ENCODE data around the gene SLBP.

Gene SLBP

DNA sequence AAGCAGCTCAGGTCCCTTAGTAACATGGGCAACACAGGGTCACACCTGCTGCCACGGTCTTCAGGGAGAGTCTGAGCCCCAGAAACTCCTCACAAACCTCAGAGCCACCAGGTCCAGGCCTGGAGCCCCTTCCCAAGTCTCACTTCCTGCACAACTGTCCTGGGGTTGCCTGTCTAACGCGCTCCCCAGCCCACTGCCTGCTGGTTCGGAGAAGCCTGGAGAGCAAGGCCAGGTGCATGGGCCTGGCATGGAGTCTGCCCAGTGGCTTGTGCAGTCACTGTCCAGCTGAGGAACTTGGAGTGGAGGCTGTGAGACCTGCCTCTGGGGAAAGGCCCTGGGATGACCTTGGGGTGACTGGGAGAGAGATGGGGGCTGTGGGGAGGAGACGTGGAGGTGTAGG is 56.0 kb downstream of the SLBP start:
- no peak overlapping the region for H3K27ac ChIP-seq
- TF ChIP-seq ZFX (IDR thresholded peaks at IDR 0.05) = no peak
- TF ChIP-seq, protein P1, sequence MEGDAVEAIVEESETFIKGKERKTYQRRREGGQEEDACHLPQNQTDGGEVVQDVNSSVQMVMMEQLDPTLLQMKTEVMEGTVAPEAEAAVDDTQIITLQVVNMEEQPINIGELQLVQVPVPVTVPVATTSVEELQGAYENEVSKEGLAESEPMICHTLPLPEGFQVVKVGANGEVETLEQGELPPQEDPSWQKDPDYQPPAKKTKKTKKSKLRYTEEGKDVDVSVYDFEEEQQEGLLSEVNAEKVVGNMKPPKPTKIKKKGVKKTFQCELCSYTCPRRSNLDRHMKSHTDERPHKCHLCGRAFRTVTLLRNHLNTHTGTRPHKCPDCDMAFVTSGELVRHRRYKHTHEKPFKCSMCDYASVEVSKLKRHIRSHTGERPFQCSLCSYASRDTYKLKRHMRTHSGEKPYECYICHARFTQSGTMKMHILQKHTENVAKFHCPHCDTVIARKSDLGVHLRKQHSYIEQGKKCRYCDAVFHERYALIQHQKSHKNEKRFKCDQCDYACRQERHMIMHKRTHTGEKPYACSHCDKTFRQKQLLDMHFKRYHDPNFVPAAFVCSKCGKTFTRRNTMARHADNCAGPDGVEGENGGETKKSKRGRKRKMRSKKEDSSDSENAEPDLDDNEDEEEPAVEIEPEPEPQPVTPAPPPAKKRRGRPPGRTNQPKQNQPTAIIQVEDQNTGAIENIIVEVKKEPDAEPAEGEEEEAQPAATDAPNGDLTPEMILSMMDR (conservative IDR thresholded peaks at IDR 0.05) = no peak

DNA sequence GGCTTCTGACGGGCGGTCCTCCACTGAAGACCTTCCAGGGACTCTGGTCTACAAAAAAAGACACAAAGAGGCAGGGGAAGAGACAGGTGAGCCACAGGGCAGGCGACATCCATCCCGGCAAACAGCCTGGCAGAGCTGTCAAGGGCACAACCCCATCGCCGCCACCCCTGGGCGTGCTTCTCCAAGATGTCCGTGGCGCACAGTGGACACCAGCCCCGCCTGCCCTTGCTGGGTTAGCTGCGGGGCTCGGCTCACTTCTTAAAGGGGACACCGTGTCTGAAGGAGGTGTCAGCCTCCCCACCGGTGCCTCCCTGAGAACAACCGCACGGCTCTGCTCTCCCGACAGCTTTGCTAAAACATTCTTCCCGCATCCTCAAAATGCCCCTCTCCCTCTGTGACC is 56.4 kb downstream of the SLBP start:
- TF ChIP-seq, protein P1 (conservative IDR thresholded peaks at IDR 0.05) = no peak
- TF ChIP-seq ZFX (IDR thresholded peaks at IDR 0.05) = no peak

DNA sequence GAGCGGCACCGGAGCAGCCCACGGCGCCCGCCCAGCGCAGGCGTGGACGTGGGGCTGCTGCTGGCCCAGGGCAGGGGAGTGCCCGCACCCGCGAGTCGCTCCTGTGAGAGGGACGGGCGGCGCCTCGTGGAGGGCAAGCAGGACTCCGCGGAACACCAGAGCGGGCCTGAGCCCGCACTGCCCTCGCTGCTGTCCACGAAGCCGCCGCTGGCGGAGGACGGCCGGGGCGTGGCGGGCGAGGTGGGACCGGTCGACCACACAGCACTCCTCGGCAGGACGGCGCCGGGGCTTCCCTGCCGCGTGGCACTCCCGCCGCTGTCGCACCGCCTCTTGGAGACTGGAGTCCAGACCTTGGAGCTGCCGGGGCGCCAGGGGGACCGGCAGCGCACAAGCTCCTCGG is 57.0 kb downstream of the SLBP start:
- TF ChIP-seq, protein P1 (conservative IDR thresholded peaks at IDR 0.05) = no peak
- TF ChIP-seq ZFX (IDR thresholded peaks at IDR 0.05) = no peak
- no peak overlapping the region for H3K27ac ChIP-seq

More for the DNA sequence above, 56.4 kb downstream of the SLBP start:
- no peak overlapping the region for H3K27ac ChIP-seq

DNA sequence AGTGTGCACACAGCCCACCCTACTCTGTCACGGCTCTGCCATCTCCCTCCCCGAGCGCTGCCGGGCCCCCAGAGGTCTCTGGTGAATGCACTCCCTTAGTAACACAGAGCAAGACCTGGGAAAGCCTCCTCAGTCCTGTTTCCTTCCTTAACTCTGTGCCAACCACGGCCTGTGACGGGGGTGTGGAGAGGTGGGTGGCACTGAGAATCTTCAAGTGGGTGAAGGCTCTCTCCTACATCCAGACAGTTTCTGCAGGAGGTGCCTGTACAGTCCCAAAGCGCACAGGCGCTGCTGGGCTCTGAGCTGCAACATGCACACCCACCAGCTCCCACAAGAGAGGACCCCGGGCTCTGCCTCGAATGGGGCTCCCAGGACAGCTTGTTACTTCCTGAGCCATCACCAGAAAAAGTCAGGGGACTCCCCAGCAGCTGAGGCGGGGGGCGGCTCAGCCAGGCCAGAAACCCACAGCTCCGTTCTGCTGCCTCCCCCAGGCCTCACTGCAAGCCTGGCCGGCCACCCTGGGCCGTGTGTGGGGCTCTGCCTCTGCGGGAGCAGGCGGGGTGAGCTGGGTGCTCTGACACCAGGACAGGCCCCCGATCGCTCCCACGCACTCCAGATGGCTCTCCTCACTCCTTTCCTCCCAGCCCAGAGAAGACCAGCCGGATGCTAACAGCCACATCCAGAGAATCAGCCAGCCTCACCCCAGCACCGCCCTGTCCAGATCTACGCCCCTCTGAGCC is 57.7 kb downstream of the SLBP start:
- H3K27ac ChIP-seq = no peak overlapping the region
- TF ChIP-seq, protein P1 (conservative IDR thresholded peaks at IDR 0.05) = no peak
- TF ChIP-seq ZFX (IDR thresholded peaks at IDR 0.05) = no peak

DNA sequence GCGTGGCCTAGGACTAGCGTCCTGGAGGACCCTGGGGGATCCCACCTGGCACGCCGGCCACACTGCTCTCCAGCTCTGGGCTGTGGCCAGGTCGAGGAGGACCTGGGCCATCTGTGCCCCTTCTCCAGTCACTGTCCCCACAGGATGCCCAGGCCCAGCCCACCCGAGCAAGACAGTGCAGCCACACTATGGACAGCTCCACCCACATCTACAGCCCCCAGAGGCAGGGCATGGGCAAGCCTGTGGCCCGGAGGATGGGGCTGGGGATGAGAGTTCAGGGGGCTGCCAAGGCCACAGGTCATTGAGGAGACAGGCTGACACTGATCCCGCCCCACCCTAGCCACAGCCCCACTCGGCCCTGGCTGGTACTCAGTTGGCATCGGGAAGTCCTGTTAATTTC is 58.3 kb downstream of the SLBP start:
- no peak overlapping the region for H3K27ac ChIP-seq
- TF ChIP-seq, protein P1 (conservative IDR thresholded peaks at IDR 0.05) = no peak
- TF ChIP-seq ZFX (IDR thresholded peaks at IDR 0.05) = no peak

DNA sequence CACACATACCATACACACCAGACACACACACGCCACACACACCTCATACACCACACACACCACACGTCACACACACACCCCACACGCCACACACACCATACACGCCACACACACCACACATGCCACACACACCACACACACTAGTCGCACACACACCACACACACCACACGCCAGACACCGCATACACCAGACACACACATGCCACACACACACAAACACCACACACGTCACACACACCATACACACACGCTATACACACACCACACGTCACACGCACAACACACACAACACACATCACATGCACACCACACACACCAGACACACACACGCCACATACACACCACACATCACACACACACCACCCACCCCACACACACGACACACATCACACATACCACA is 60.0 kb downstream of the SLBP start:
- H3K27ac ChIP-seq = no peak overlapping the region
- TF ChIP-seq, protein P1 (conservative IDR thresholded peaks at IDR 0.05) = no peak
- TF ChIP-seq ZFX (IDR thresholded peaks at IDR 0.05) = no peak

DNA sequence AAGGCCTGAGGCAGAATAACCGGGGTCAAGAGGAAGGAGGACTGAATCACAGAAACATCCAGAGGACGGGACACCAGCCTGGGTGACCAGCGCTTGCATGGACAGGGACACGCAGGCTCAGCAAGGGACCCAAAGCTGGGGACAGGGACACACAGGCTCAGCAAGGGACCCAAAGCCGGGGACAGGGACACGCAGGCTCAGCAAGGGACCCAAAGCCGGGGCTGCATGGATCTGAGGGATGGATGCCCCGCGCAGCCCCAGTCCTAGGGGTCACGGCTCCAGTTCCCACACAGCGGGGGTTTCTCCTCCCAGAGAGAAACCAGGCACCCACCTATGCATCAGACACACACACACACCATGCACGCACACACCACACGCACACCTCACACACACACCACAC is 60.5 kb downstream of the SLBP start:
- H3K27ac ChIP-seq = no peak overlapping the region
- TF ChIP-seq ZFX (IDR thresholded peaks at IDR 0.05) = no peak
- TF ChIP-seq, protein P1 (conservative IDR thresholded peaks at IDR 0.05) = no peak
